Activated B cell treated with CpG ODN at 0.5 μM for 24 hours (primary cell): ENCODE data around the gene SLFN13. TPM values are rescaled to one million over a fixed set of nuclear protein-coding genes. Genes with fewer than 3 reads are reported as not detected.
"Not testable (repeated sequence)": the region's sequence is repeated elsewhere in the genome, so short reads cannot be mapped to it uniquely, and the experiment has no call there.

ENCODE experiments used
- ATAC-seq: fragments of 200-7000 bp; cut with Tn5 transposase; one replicate; pipeline ENCODE4 v1.10.0; 2021; ENCODE audit warnings: low read depth, mild to moderate bottlenecking, moderate library complexity
- CTCF ChIA-PET: fragments of 350-600 bp; sonication (Branson Sonifier 250); formaldehyde crosslinking; loops from one replicate; lab custom pipeline; 2021; ENCODE audit warnings: antibody characterized with exemption; lab: Charles Lee
- POLR2A ChIA-PET: fragments of 350-600 bp; sonication (Branson Sonifier 250); formaldehyde crosslinking; loops from one replicate; lab custom pipeline; 2021; ENCODE audit warnings: antibody characterized with exemption; lab: Charles Lee
- DNase-seq: peaks from one replicate; pipeline ENCODE4 v3.0.0; 2022
- H3K27ac Mint-ChIP-seq: one replicate; pipeline ENCODE4 v1.8.0; 2020; ENCODE audit warnings: mixed read lengths
- H3K27me3 Mint-ChIP-seq: one replicate; pipeline ENCODE4 v1.8.0; 2021; ENCODE audit warnings: mixed read lengths
- H3K36me3 Mint-ChIP-seq: one replicate; pipeline ENCODE4 v1.8.0; 2021; ENCODE audit warnings: low read depth, mixed read lengths
- H3K4me1 Mint-ChIP-seq: one replicate; pipeline ENCODE4 v1.8.0; 2021; ENCODE audit warnings: mixed read lengths
- H3K4me3 Mint-ChIP-seq: one replicate; pipeline ENCODE4 v1.8.0; 2020; ENCODE audit warnings: mild to moderate bottlenecking, mixed read lengths
- H3K9me3 Mint-ChIP-seq: one replicate; pipeline ENCODE4 v1.8.0; 2020; ENCODE audit warnings: mixed read lengths
- CTCF ChIP-seq: fragments of 200-600 bp; IDR thresholded peaks from one replicate; pipeline ENCODE4 v1.8.0; 2022; ENCODE audit warnings: antibody characterized with exemption, mild to moderate bottlenecking
- intact Hi-C: fragments of 100-400 bp; cut with micrococcal nuclease; formaldehyde crosslinking; loops from one replicate; pipeline ENCODE4 v1.15.1; 2024
- total RNA-seq: library from RNA; stranded (reverse); gene quantifications from 2 replicates; pipeline ENCODE4 v1.2.3, GENCODE V29; 2022

The SLFN13 gene
- total RNA-seq, 1 donor from 2014 or later = 15.3 TPM

GRCh38 chr17:35406568-35406967 is 42.0 kb downstream of the SLFN13 start:
- H3K27me3 Mint-ChIP-seq = no peaks in the 10 kb centered on the region
- DNase-seq (no peak), ATAC-seq (no peak)
- H3K27ac Mint-ChIP-seq = no peak overlapping the region
- H3K9me3 Mint-ChIP-seq = no peaks in the 10 kb centered on the region
- no peak for TF ChIP-seq CTCF
- H3K4me1 Mint-ChIP-seq = no peaks in the 10 kb centered on the region
- no peak overlapping the region for H3K4me3 Mint-ChIP-seq
- POLR2A ChIA-PET = no interaction called here
- CTCF ChIA-PET = no interaction called here
- peaks cover 21% of the 10 kb centered on the region for H3K36me3 Mint-ChIP-seq
- intact Hi-C loops = no loop called here

GRCh38 chr17:35404360-35404759 is 44.2 kb downstream of the SLFN13 start:
- no peak overlapping the region for H3K27ac Mint-ChIP-seq
- no peak overlapping the region for H3K4me3 Mint-ChIP-seq
- intact Hi-C loops = no loop called here
- H3K9me3 Mint-ChIP-seq = no peaks in the 10 kb centered on the region
- TF ChIP-seq CTCF = no peak
- ATAC-seq (no peak), DNase-seq (no peak)
- POLR2A ChIA-PET = no interaction called here
- H3K36me3 Mint-ChIP-seq = peaks cover 7% of the 10 kb centered on the region
- H3K27me3 Mint-ChIP-seq = no peaks in the 10 kb centered on the region
- CTCF ChIA-PET = no interaction called here
- no peaks in the 10 kb centered on the region for H3K4me1 Mint-ChIP-seq

GRCh38 chr17:35393783-35394182 is 54.8 kb downstream of the SLFN13 start:
- DNase-seq, H3K9me3 Mint-ChIP-seq, H3K4me1 Mint-ChIP-seq, H3K27me3 Mint-ChIP-seq, CTCF ChIA-PET, H3K27ac Mint-ChIP-seq, H3K36me3 Mint-ChIP-seq, intact Hi-C loops, ATAC-seq, POLR2A ChIA-PET, H3K4me3 Mint-ChIP-seq: not testable (repeated sequence)

- Mint-ChIP-seq H3K27ac (no peak overlapping the region), H3K4me3 (no peak overlapping the region), H3K36me3 (no peaks in the 10 kb centered on the region), H3K9me3 (peaks cover 1% of the 10 kb centered on the region), H3K27me3 (peaks cover 2% of the 10 kb centered on the region), H3K4me1 (peaks cover 5% of the 10 kb centered on the region)
- DNase-seq (no peak), ATAC-seq (no peak)
- no peak for TF ChIP-seq CTCF
- ChIA-PET CTCF (no interaction called here), POLR2A (no interaction called here)
- intact Hi-C loops = no loop called here
These were observed 57.9 kb downstream of the SLFN13 start for GRCh38 chr17:35390663-35391062.

GRCh38 chr17:35390156-35390555 is 58.4 kb downstream of the SLFN13 start:
- Mint-ChIP-seq H3K4me3 (no peak overlapping the region), H3K9me3 (no peaks in the 10 kb centered on the region), H3K4me1 (peaks cover 5% of the 10 kb centered on the region), H3K27me3 (peaks cover 2% of the 10 kb centered on the region), H3K36me3 (no peaks in the 10 kb centered on the region), H3K27ac (no peak overlapping the region)
- TF ChIP-seq CTCF = no peak
- ATAC-seq (no peak), DNase-seq (no peak)
- ChIA-PET CTCF (no interaction called here), POLR2A (no interaction called here)
- intact Hi-C loops = no loop called here

GRCh38 chr17:35387496-35387895 is 61.1 kb downstream of the SLFN13 start:
- ChIA-PET CTCF (interaction anchor here (1.5 kb wide), 1 partner anchor 75 kb away, joined by 3 read pairs; no protein-coding TSS in a partner anchor), POLR2A (no interaction called here)
- ATAC-seq = no peak
- no peak overlapping the region for H3K27ac Mint-ChIP-seq
- no peak overlapping the region for H3K4me3 Mint-ChIP-seq
- H3K36me3 Mint-ChIP-seq = no peaks in the 10 kb centered on the region
- peaks cover 2% of the 10 kb centered on the region for H3K27me3 Mint-ChIP-seq
- intact Hi-C loops = no loop called here
- peaks cover 10% of the 10 kb centered on the region for H3K4me1 Mint-ChIP-seq
- no peaks in the 10 kb centered on the region for H3K9me3 Mint-ChIP-seq
- TF ChIP-seq CTCF = no peak
- no peak for DNase-seq
